K562 (cell line): ENCODE measurements around the gene ZCCHC24.

Experiments used
- ETV6 ChIP-seq, 3 experiments: fragments of 150-350 bp in 1 of 3; sonication (generic) in 1 of 3; formaldehyde crosslinking in 1 of 3; IDR thresholded peaks; 2 replicates each; pipeline versions ENCODE4 v1.6.1 to v1.8.0; 2014 to 2022; ENCODE audit warnings: borderline replicate concordance in 2 of 3, low read depth in 2 of 3, antibody characterized with exemption in 1 of 3, low read length in 1 of 3, mild to moderate bottlenecking in 1 of 3, missing genetic modification reagents in 1 of 3
- FOXK2 ChIP-seq, 2 experiments: fragments of 450-650 bp; IDR thresholded peaks in 1 of 2; conservative IDR thresholded peaks in 1 of 2; 2 replicates each; pipeline ENCODE4 v1.6.1; 2016; ENCODE audit warnings: low read depth in 2 of 2, mild to moderate bottlenecking in 1 of 2
- KDM2B ChIP-seq: fragments of 250-450 bp; sonication (Bioruptor Pico); IDR thresholded peaks from 2 replicates; pipeline ENCODE4 v1.8.0; 2021; ENCODE audit warnings: mild to moderate bottlenecking, moderate library complexity
- SMC3 ChIP-seq: conservative IDR thresholded peaks from 2 replicates; pipeline ENCODE4 v1.6.1; 2011; ENCODE audit warnings: low read depth, low read length, improper control_type of control experiment; ENCODE audit not compliant: insufficient read depth
- ZNF24 ChIP-seq: fragments of 450-650 bp; IDR thresholded peaks from 2 replicates; pipeline ENCODE4 v1.6.1; 2016
- ZNF274 ChIP-seq: IDR thresholded peaks from 2 replicates; pipeline ENCODE4 v1.6.1; 2011; ENCODE audit warnings: low read depth, mild to moderate bottlenecking, low read length, moderate library complexity, borderline replicate concordance
- ZNF311 ChIP-seq: fragments of 250-450 bp; sonication (Bioruptor Pico); IDR thresholded peaks from 2 replicates; pipeline ENCODE4 v1.4.0; 2020; ENCODE audit warnings: mild to moderate bottlenecking, moderate library complexity
- TF ChIP-seq, protein P1 (sequence below), 3 experiments: IDR thresholded peaks in 2 of 3; conservative IDR thresholded peaks in 1 of 3; 2 replicates each; pipeline ENCODE4 v1.5.1; 2011 to 2012; ENCODE audit warnings: low read length in 3 of 3, mild to moderate bottlenecking in 3 of 3, control low read depth in 2 of 3, improper control_type of control experiment in 1 of 3, inconsistent platforms in 1 of 3, low read depth in 1 of 3, mixed read lengths in 1 of 3, moderate library complexity in 1 of 3; ENCODE audit not compliant: insufficient read depth in 2 of 3

DNA sequence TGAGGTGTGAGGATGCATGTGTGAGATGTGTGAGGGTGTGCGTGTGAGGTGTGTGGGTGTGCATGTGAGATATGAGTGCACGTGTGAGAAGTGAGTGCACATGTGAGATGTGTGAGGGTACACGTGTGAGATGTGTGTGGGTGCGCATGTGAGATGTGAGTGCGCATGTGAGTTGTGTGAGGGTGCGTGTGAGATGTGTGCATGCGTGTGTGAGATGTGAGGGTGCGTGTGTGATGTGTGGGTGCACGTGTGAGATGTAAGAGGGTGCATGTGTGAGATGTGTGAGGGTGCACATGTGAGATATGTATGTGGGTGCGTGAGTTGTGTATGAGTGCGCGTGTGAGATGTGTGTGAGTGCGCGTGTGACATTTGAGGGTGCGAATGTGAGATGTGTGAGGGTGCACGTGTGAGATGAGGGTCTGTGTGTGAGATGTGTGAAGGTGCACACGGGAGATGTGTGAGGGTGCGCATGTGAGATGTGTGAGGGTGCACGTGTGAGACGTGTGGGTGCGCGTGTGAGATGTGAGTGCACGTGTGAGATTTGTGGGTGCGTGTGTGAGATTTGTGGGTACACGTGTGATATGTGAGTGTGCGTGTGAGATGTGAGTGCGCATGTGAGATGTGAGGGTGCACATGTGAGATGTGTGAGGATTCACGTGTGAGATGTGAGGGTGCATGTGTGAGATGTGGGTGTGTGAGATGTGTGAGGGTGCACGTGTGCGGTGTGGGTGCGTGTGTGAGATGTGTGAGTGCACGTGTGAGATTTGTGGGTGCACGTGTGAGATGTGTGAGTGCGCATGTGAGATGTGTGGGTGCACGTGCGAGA, 67.7 kb downstream of the ZCCHC24 start:
- no peak for TF ChIP-seq ETV6 (IDR thresholded peaks at IDR 0.05; ENCODE audit: borderline replicate concordance in 1 of 2, low read depth in 2 of 2, low read length in 1 of 2)
- no peak for TF ChIP-seq ETV6 (CRISPR knock-in tag; IDR thresholded peaks at IDR 0.05; ENCODE audit: borderline replicate concordance)
- TF ChIP-seq FOXK2 (conservative IDR thresholded peaks at IDR 0.05 in 1 of 2, IDR thresholded peaks at IDR 0.05 in 1 of 2; ENCODE audit: low read depth in 2 of 2): no peak
- no peak for TF ChIP-seq ZNF274
- TF ChIP-seq KDM2B (CRISPR knock-in tag): no peak
- TF ChIP-seq ZNF24: no peak
- TF ChIP-seq, protein P1, sequence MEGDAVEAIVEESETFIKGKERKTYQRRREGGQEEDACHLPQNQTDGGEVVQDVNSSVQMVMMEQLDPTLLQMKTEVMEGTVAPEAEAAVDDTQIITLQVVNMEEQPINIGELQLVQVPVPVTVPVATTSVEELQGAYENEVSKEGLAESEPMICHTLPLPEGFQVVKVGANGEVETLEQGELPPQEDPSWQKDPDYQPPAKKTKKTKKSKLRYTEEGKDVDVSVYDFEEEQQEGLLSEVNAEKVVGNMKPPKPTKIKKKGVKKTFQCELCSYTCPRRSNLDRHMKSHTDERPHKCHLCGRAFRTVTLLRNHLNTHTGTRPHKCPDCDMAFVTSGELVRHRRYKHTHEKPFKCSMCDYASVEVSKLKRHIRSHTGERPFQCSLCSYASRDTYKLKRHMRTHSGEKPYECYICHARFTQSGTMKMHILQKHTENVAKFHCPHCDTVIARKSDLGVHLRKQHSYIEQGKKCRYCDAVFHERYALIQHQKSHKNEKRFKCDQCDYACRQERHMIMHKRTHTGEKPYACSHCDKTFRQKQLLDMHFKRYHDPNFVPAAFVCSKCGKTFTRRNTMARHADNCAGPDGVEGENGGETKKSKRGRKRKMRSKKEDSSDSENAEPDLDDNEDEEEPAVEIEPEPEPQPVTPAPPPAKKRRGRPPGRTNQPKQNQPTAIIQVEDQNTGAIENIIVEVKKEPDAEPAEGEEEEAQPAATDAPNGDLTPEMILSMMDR (IDR thresholded peaks at IDR 0.05 in 2 of 3, conservative IDR thresholded peaks at IDR 0.05 in 1 of 3; ENCODE audit: insufficient read depth in 2 of 3, low read depth in 1 of 3, low read length in 3 of 3): no peak
- no peak for TF ChIP-seq ZNF311 (CRISPR knock-in tag)
- TF ChIP-seq SMC3: no peak
